MCF 10A (cell line): ENCODE results near the gene RBM5. TPM values are rescaled to one million over a fixed set of nuclear protein-coding genes. Genes with fewer than 3 reads are reported as not detected.

Experiments used
- BruUV-seq: library from RNA; stranded (reverse); fragments of 400-500 nt; replicated peaks from 2 replicates; lab custom pipeline; 2021; lab: Mats Ljungman, UMichigan
- CTCF ChIA-PET: fragments of 300-600 bp; sonication (Branson Sonifier 250); formaldehyde crosslinking; extraction: SDS; loops from one replicate; lab custom pipeline; 2021; ENCODE audit warnings: antibody characterized with exemption, inconsistent platforms; lab: Yijun Ruan, JAX
- POLR2A ChIA-PET: fragments of 300-600, 350-650 bp; sonication (Branson Sonifier 250); formaldehyde crosslinking; extraction: SDS; loops from one replicate; lab custom pipeline; 2020; ENCODE audit warnings: antibody characterized with exemption, inconsistent platforms; lab: Yijun Ruan, JAX
- DNase-seq: peaks from one replicate; pipeline ENCODE4 v3.0.0-alpha.2; 2018; ENCODE audit not compliant: unreplicated experiment
- H3K27ac Mint-ChIP-seq: one replicate; pipeline ENCODE4 v1.8.0; 2022; ENCODE audit warnings: mild to moderate bottlenecking, low read depth, mixed read lengths; ENCODE audit not compliant: unreplicated experiment
- H3K27me3 Mint-ChIP-seq: one replicate; pipeline ENCODE4 v1.8.0; 2022; ENCODE audit warnings: mixed read lengths; ENCODE audit not compliant: insufficient read depth, unreplicated experiment
- H3K36me3 Mint-ChIP-seq: one replicate; pipeline ENCODE4 v1.8.0; 2022; ENCODE audit warnings: mild to moderate bottlenecking, moderate library complexity, mixed read lengths; ENCODE audit not compliant: insufficient read depth, unreplicated experiment
- H3K4me1 Mint-ChIP-seq: one replicate; pipeline ENCODE4 v1.8.0; 2022; ENCODE audit warnings: mixed read lengths; ENCODE audit not compliant: insufficient read depth, unreplicated experiment
- H3K4me3 Mint-ChIP-seq: one replicate; pipeline ENCODE4 v1.8.0; 2022; ENCODE audit warnings: mild to moderate bottlenecking, moderate library complexity, mixed read lengths; ENCODE audit not compliant: unreplicated experiment
- H3K9me3 Mint-ChIP-seq: one replicate; pipeline ENCODE4 v1.8.0; 2022; ENCODE audit warnings: mixed read lengths; ENCODE audit not compliant: unreplicated experiment
- CTCF ChIP-seq: fragments of 200-600 bp; IDR thresholded peaks from one replicate; pipeline ENCODE4 v1.8.0; 2022; ENCODE audit warnings: antibody characterized with exemption, mild to moderate bottlenecking; ENCODE audit not compliant: unreplicated experiment
- intact Hi-C: fragments of 100-400 bp; cut with micrococcal nuclease; formaldehyde crosslinking; loops from 2 replicates; pipeline ENCODE4 v1.14.1; 2022
- total RNA-seq: library from RNA; stranded (reverse); gene quantifications from 2 replicates; pipeline ENCODE4 v1.2.3, GENCODE V29; 2022

The RBM5 gene
- total RNA-seq, 1 experiment from 2014 or later: 138 TPM

GRCh38 chr3:50128001-50128400 lies 39.3 kb downstream of the RBM5 start:
- no peak overlapping the region for H3K4me3 Mint-ChIP-seq

GRCh38 chr3:50130436-50130835 lies 41.7 kb downstream of the RBM5 start:
- Mint-ChIP-seq H3K4me1 (peaks cover 8% of the 10 kb centered on the region), H3K27me3 (no peaks in the 10 kb centered on the region), H3K9me3 (no peaks in the 10 kb centered on the region), H3K27ac (no peak overlapping the region), H3K4me3 (no peak overlapping the region), H3K36me3 (peaks cover 3% of the 10 kb centered on the region)
- BruUV-seq: no TSS peak
- CTCF ChIA-PET: interaction anchor here (0.7 to 2.9 kb wide), 4 partner anchors 8 to 96 kb away, joined by 3 to 8 read pairs (median 3); no protein-coding TSS in a partner anchor
- TF ChIP-seq CTCF: no peak
- no peak for DNase-seq
- POLR2A ChIA-PET: interaction anchor here (0.6 to 1.1 kb wide), 3 partner anchors 13 to 116 kb away, joined by 3 read pairs; no protein-coding TSS in a partner anchor
- intact Hi-C loops: no loop called here

More at GRCh38 chr3:50128001-50128400, 39.3 kb downstream of the RBM5 start:
- no peak for TF ChIP-seq CTCF
- intact Hi-C loops: no loop called here
- no peaks in the 10 kb centered on the region for H3K27me3 Mint-ChIP-seq
- ChIA-PET POLR2A (no interaction called here), CTCF (interaction anchor here (16.6 kb wide), 1 partner anchor 61 kb away, joined by 245 read pairs; the partner anchor contains the start of gene GNAT1)
- BruUV-seq: no TSS peak
- DNase-seq: no peak
- H3K27ac Mint-ChIP-seq: no peak overlapping the region
- H3K36me3 Mint-ChIP-seq: peaks cover 7% of the 10 kb centered on the region
- H3K4me1 Mint-ChIP-seq: peaks cover 8% of the 10 kb centered on the region
- no peaks in the 10 kb centered on the region for H3K9me3 Mint-ChIP-seq

- DNase-seq: no peak
- no peaks in the 10 kb centered on the region for H3K36me3 Mint-ChIP-seq
- no peak overlapping the region for H3K27ac Mint-ChIP-seq
- no peak for TF ChIP-seq CTCF
- CTCF ChIA-PET: interaction anchor here (1.0 to 1.6 kb wide), 2 partner anchors 10 to 12 kb away, joined by 5 to 6 read pairs; no protein-coding TSS in a partner anchor
- POLR2A ChIA-PET: interaction anchor here (1.7 kb wide), 1 partner anchor 10 kb away, joined by 7 read pairs; no protein-coding TSS in a partner anchor
- H3K4me1 Mint-ChIP-seq: no peaks in the 10 kb centered on the region
- no peak overlapping the region for H3K4me3 Mint-ChIP-seq
- no peaks in the 10 kb centered on the region for H3K27me3 Mint-ChIP-seq
- BruUV-seq: no TSS peak
- no peaks in the 10 kb centered on the region for H3K9me3 Mint-ChIP-seq
- intact Hi-C loops: no loop called here
Measured at GRCh38 chr3:50132421-50133282, 43.9 kb downstream of the RBM5 start.

- no peak for DNase-seq
- Mint-ChIP-seq H3K27ac (no peak overlapping the region), H3K4me3 (no peak overlapping the region), H3K36me3 (no peaks in the 10 kb centered on the region), H3K4me1 (no peaks in the 10 kb centered on the region), H3K9me3 (no peaks in the 10 kb centered on the region), H3K27me3 (no peaks in the 10 kb centered on the region)
- POLR2A ChIA-PET: interaction anchor here (1.7 kb wide), 1 partner anchor 10 kb away, joined by 7 read pairs; no protein-coding TSS in a partner anchor
- intact Hi-C loops: no loop called here
- TF ChIP-seq CTCF: no peak
- CTCF ChIA-PET: interaction anchor here (0.6 to 1.6 kb wide), 3 partner anchors 11 to 123 kb away, joined by 3 to 6 read pairs (median 5); no protein-coding TSS in a partner anchor
- no TSS peak for BruUV-seq
Measured at GRCh38 chr3:50133283-50133615, 44.5 kb downstream of the RBM5 start.
